ENCODE measurements around the gene ADRA1B.

DNA sequence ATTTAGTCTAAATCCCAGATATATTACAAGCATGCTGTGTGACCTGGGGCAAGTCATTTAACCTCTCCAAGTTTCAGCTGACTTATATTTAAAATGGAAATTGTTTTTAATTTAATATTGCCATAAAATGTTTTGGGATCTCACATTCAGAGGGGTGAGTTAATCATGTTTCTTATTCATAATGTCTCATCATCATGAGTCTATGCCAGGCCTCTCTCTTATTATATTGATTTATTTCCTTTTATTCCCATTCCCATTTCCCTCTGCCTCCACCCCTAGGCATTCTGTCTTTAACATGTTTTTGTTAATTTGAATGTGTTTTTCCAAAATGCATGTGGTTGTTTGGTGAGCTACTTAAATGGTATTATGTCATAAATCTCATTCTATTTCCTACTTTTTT is 53.7 kb downstream of the ADRA1B start:
- TF ChIP-seq, protein P1, sequence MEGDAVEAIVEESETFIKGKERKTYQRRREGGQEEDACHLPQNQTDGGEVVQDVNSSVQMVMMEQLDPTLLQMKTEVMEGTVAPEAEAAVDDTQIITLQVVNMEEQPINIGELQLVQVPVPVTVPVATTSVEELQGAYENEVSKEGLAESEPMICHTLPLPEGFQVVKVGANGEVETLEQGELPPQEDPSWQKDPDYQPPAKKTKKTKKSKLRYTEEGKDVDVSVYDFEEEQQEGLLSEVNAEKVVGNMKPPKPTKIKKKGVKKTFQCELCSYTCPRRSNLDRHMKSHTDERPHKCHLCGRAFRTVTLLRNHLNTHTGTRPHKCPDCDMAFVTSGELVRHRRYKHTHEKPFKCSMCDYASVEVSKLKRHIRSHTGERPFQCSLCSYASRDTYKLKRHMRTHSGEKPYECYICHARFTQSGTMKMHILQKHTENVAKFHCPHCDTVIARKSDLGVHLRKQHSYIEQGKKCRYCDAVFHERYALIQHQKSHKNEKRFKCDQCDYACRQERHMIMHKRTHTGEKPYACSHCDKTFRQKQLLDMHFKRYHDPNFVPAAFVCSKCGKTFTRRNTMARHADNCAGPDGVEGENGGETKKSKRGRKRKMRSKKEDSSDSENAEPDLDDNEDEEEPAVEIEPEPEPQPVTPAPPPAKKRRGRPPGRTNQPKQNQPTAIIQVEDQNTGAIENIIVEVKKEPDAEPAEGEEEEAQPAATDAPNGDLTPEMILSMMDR (IDR thresholded peaks at IDR 0.05), result no peak
- TF ChIP-seq EP300 (IDR thresholded peaks at IDR 0.05) (no peak), SMC3 (IDR thresholded peaks at IDR 0.05) (no peak)
- TF ChIP-seq, protein P2, sequence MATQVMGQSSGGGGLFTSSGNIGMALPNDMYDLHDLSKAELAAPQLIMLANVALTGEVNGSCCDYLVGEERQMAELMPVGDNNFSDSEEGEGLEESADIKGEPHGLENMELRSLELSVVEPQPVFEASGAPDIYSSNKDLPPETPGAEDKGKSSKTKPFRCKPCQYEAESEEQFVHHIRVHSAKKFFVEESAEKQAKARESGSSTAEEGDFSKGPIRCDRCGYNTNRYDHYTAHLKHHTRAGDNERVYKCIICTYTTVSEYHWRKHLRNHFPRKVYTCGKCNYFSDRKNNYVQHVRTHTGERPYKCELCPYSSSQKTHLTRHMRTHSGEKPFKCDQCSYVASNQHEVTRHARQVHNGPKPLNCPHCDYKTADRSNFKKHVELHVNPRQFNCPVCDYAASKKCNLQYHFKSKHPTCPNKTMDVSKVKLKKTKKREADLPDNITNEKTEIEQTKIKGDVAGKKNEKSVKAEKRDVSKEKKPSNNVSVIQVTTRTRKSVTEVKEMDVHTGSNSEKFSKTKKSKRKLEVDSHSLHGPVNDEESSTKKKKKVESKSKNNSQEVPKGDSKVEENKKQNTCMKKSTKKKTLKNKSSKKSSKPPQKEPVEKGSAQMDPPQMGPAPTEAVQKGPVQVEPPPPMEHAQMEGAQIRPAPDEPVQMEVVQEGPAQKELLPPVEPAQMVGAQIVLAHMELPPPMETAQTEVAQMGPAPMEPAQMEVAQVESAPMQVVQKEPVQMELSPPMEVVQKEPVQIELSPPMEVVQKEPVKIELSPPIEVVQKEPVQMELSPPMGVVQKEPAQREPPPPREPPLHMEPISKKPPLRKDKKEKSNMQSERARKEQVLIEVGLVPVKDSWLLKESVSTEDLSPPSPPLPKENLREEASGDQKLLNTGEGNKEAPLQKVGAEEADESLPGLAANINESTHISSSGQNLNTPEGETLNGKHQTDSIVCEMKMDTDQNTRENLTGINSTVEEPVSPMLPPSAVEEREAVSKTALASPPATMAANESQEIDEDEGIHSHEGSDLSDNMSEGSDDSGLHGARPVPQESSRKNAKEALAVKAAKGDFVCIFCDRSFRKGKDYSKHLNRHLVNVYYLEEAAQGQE (IDR thresholded peaks at IDR 0.05), result no peak
- TF ChIP-seq, protein P3, sequence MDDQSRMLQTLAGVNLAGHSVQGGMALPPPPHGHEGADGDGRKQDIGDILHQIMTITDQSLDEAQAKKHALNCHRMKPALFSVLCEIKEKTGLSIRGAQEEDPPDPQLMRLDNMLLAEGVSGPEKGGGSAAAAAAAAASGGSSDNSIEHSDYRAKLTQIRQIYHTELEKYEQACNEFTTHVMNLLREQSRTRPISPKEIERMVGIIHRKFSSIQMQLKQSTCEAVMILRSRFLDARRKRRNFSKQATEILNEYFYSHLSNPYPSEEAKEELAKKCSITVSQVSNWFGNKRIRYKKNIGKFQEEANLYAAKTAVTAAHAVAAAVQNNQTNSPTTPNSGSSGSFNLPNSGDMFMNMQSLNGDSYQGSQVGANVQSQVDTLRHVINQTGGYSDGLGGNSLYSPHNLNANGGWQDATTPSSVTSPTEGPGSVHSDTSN (IDR thresholded peaks at IDR 0.05), result no peak

Measured in A549 (cell line).